HepG2 (cell line): ENCODE measurements around the gene TSSK3.

Experiments used
- POLR2AphosphoS5 ChIP-seq: IDR thresholded peaks from 2 replicates; pipeline ENCODE4 v1.6.1; 2012; ENCODE audit warnings: low read depth, low read length
- SP140L ChIP-seq: sonication (generic); formaldehyde crosslinking; IDR thresholded peaks from 2 replicates; pipeline ENCODE4 v1.4.0; 2020; ENCODE audit warnings: missing genetic modification reagents, borderline replicate concordance
- ZNF253 ChIP-seq: sonication (generic); formaldehyde crosslinking; IDR thresholded peaks from 2 replicates; pipeline ENCODE4 v1.8.0; 2022; ENCODE audit warnings: mild to moderate bottlenecking, missing genetic modification reagents, borderline replicate concordance
- ZNF629 ChIP-seq: sonication (generic); formaldehyde crosslinking; conservative IDR thresholded peaks from 2 replicates; pipeline ENCODE4 v1.5.0; 2020; ENCODE audit warnings: missing genetic modification reagents
- ZNF660 ChIP-seq: sonication (generic); formaldehyde crosslinking; IDR thresholded peaks from 2 replicates; pipeline ENCODE4 v1.5.1; 2020; ENCODE audit warnings: mild to moderate bottlenecking, low read depth, missing genetic modification reagents, borderline replicate concordance

DNA sequence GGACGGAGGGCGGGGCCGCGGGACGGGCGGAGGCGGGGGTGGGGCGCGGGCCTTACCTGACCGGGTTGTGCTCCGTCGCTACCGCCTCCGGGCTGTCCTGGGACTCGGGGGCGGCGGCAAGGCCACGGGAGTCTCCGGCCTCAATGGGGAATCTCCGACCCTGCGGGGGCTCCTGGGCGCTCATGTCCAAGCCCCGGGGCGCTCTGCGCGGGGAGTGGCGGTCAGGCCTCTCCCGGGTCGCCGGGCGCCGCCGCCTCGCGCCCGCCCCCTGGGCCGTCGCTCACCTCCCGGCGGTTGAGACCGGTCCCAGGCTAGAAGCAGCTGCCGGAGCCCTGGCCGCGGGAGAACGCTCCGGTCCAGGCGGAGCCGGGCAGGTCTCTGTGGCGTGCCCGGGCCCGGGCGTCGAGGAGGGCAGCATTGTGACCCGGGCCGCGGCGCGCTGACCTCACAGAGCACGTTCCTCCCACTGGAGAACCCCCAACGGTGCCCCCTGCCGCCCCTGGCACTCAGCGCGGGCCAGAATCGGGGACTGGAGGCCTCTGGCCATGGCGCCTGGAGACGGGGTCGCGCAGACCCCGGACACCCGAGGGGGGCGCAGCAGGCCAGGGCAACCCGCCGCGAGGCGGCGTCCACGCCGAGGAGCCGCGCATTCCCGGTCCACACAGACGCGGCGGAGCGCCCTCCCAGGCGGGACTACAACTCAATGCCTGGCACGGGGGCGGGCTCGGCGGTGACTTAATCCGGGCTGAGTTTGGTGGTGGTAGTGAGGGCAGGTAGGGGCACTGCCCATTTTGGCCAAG is 465 bp upstream of the TSSK3 start:
- TF ChIP-seq SP140L (CRISPR knock-in tag) (no peak), POLR2AphosphoS5 (no peak), ZNF629 (CRISPR knock-in tag) (no peak), ZNF660 (CRISPR knock-in tag) (no peak), ZNF253 (CRISPR knock-in tag) (no peak)
